HL-60 (cell line): Measurements from ENCODE around the gene ARFGAP1.

Experiments used
- DNase-seq, 2 experiments: peaks; one replicate each; pipeline ENCODE4 v3.0.0-alpha.2; 2010 to 2020; ENCODE audit warnings: low read depth in 1 of 2, low spot score in 1 of 2
- H3K27ac ChIP-seq: fragments of 250-450 bp; sonication (Bioruptor Pico); replicated peaks from 2 replicates; pipeline ENCODE4 v1.5.1; 2020; ENCODE audit warnings: mild to moderate bottlenecking, moderate library complexity
- H3K27me3 ChIP-seq: fragments of 250-450 bp; sonication (Bioruptor Pico); 2 replicates; pipeline ENCODE4 v1.5.1; 2021; ENCODE audit warnings: mild to moderate bottlenecking, moderate library complexity; ENCODE audit not compliant: insufficient read depth, poor library complexity, severe bottlenecking
- H3K4me3 ChIP-seq: replicated peaks from 2 replicates; pipeline ENCODE4 v1.5.1; 2011; ENCODE audit warnings: mild to moderate bottlenecking, control low read depth, low read length; ENCODE audit not compliant: insufficient read depth
- CTCF ChIP-seq: IDR thresholded peaks from one replicate; pipeline ENCODE4 v1.5.1; 2011; ENCODE audit warnings: low read length, control low read depth, inconsistent platforms; ENCODE audit not compliant: insufficient read depth
- GABPA ChIP-seq: IDR thresholded peaks from 2 replicates; pipeline ENCODE4 v1.6.1; 2012; ENCODE audit warnings: low read depth
- POLR2AphosphoS5 ChIP-seq: IDR thresholded peaks from 2 replicates; pipeline ENCODE4 v1.6.1; 2012; ENCODE audit warnings: low read depth
- REST ChIP-seq: IDR thresholded peaks from 2 replicates; pipeline ENCODE4 v1.6.1; 2012; ENCODE audit warnings: low read depth; ENCODE audit not compliant: insufficient replicate concordance
- SPI1 ChIP-seq: IDR thresholded peaks from 2 replicates; pipeline ENCODE4 v1.6.1; 2012; ENCODE audit warnings: low read depth, mild to moderate bottlenecking, borderline replicate concordance

ARFGAP1 gene

DNA sequence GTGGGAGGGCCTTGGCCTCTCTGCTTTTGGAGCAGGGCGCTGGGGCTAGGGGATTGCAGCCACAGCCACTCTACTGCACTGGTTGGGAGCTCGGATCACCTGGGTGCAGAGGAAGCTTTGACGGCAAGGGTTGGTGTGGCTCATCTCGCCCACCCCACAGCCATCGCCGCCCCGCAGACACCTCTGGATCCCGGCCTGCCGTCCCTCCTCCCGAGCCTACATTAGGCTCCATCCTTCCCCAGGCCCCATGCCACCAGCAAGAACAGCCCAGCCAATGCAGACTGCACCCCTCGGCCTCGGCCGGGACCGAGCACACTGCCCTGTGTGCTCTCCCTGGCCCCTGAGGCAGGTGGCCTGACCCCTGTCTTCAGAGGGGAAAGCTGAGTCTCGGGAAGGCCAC is 12.1 kb upstream of the ARFGAP1 start:
- no peak for DNase-seq
- no peak overlapping the region for H3K27ac ChIP-seq
- TF ChIP-seq SPI1 (no peak), GABPA (no peak), CTCF (no peak), POLR2AphosphoS5 (no peak), REST (no peak)
- H3K27me3 ChIP-seq, result peaks cover 55% of the 10 kb centered on the region
- no peak overlapping the region for H3K4me3 ChIP-seq

- Histone ChIP-seq H3K27ac (no peak overlapping the region), H3K27me3 (peaks cover 53% of the 10 kb centered on the region), H3K4me3 (no peak overlapping the region)
- TF ChIP-seq SPI1, result no peak
- TF ChIP-seq CTCF, result no peak
- no peak for TF ChIP-seq REST
- no peak for TF ChIP-seq GABPA
- TF ChIP-seq POLR2AphosphoS5, result no peak
- no peak for DNase-seq
These were observed 11.4 kb upstream of the ARFGAP1 start for GRCh38 chr20:63261060-63261794.

DNA sequence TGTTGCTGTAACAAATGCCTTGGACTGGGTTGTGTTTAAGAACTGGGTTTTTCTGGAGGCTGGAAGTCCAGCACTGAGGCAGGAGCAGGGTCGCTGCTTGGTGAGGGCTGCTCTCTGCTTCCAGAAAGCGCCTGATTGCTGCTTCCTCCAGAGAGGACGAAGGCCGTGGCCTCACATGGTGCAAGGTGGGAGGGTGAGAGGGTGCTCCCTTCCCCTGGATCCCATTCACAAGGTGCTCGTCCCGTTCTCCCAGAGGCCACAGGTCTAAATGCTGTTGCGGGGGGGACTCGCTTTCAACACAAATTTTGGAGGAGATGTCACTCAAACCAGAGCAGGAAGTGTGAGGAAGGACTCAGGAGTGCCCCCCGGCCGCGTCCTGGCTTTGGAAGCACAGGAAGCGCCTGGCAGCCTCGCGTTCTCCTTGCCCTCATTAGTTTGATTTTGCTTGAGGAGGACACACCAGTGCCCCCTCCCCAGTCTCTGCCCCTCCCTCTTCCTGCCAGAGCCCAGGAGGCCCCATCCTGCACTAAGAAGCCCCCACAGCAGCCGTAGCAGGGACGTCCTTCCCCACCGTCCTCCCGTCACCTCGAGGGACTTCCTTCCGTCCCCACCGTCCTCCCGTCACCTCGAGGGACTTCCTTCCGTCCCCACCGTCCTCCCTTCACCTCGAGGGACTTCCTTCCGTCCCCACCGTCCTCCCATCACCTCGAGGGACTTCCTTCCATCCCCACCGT is 10.7 kb upstream of the ARFGAP1 start:
- no peak for TF ChIP-seq SPI1
- Histone ChIP-seq H3K4me3 (no peak overlapping the region), H3K27ac (no peak overlapping the region), H3K27me3 (peaks cover 48% of the 10 kb centered on the region)
- no peak for DNase-seq

- DNase-seq, result no peak
- H3K4me3 ChIP-seq, result no peak overlapping the region
- H3K27ac ChIP-seq, result no peak overlapping the region
- TF ChIP-seq REST, result no peak
- no peak for TF ChIP-seq SPI1
- no peak for TF ChIP-seq CTCF
- H3K27me3 ChIP-seq, result peaks cover 48% of the 10 kb centered on the region
These were observed 9.8 kb upstream of the ARFGAP1 start for GRCh38 chr20:63262836-63263235.
